Left ventricle myocardium superior (tissue), 1 donor: ENCODE data around the gene USP48. TPM values are rescaled to one million over a fixed set of nuclear protein-coding genes. Genes with fewer than 3 reads are reported as not detected.
"Not testable (repeated sequence)": the region's sequence is repeated elsewhere in the genome, so short reads cannot be mapped to it uniquely, and the experiment has no call there.

Source experiments
- ATAC-seq: fragments of 200-7000 bp; cut with Tn5 transposase; one replicate; pipeline ENCODE4 v1.9.1; 2020; ENCODE audit warnings: mild to moderate bottlenecking, moderate library complexity
- DNase-seq: peaks from one replicate; pipeline ENCODE4 v3.0.0-alpha.2; 2020
- intact Hi-C: fragments of 100-400 bp; cut with micrococcal nuclease; formaldehyde crosslinking; loops from one replicate; pipeline ENCODE4 v1.11.0; 2022
- total RNA-seq: library from RNA; stranded (reverse); fragmentation: NEBNext Ultra II Directional; extraction: Animal tissue kit (Norgen Biotek cat#: 25700); gene quantifications from one replicate; pipeline ENCODE4 v1.2.1, GENCODE V29; 2021
- donor health status: DM: no; HTN: yes; CAD: no; lungs with severe emphysema.

Gene USP48
- total RNA-seq, 1 donor from 2014 or later = 40.3 TPM

- DNase-seq (peak; percentile 56), ATAC-seq (peak; percentile 13)
- intact Hi-C loops = no loop called here
Measured at GRCh38 chr1:21818656-21819055, 35.7 kb upstream of the USP48 start.

- no peak for DNase-seq
- intact Hi-C loops = no loop called here
- ATAC-seq = no peak
Measured at GRCh38 chr1:21816602-21817302, 33.8 kb upstream of the USP48 start.

- intact Hi-C loops = no loop called here
- ATAC-seq (peak; percentile 59), DNase-seq (no peak)
Measured at GRCh38 chr1:21815724-21816321, 32.9 kb upstream of the USP48 start.

GRCh38 chr1:21814981-21815582, 32.1 kb upstream of the USP48 start:
- DNase-seq = no peak
- no peak for ATAC-seq
- intact Hi-C loops = no loop called here

DNA sequence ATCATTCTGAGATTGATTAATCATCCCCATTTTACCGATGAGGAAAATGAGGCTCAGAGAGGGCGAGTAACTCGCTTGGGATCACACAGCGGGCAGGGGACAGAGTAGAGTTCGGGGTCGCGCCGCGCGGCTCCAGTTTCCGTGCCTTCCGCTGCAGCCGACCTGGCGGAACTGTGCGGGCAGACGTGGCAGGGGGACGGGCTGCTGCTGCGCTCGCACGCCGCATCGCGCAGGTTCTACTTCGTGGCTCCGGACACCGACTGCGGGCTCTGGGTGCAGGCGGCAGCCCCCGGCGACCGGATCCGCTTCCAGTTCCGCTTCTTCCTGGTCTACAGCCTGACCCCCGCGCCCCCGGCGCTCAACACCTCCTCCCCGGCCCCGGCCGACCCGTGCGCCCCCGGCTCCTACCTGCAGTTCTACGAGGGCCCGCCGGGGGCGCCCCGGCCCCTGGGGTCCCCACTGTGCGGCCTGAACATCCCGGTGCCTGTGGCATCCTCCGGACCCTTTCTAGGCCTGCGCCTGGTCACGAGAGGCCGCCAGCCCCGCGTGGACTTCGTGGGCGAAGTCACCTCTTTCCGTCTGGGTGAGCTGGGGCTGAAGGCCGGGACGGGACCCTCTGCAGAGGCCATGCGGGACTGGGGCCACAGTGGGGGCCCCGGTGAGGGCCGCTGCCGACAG, 31.4 kb upstream of the USP48 start:
- peak; percentile 55 for ATAC-seq
- intact Hi-C loops = no loop called here
- DNase-seq = peak; percentile 49

- intact Hi-C loops = no loop called here
- DNase-seq (no peak), ATAC-seq (no peak)
Measured at GRCh38 chr1:21813542-21813941, 30.6 kb upstream of the USP48 start.

GRCh38 chr1:21811875-21812305, 28.9 kb upstream of the USP48 start, which contains the start of gene LDLRAD2:
TSS of gene LDLRAD2 (plus strand) at chr1:21812265. CDS start at chr1:21812452, 187 bp downstream.
- ATAC-seq = no peak
- no peak for DNase-seq
- intact Hi-C loops = no loop called here

DNA sequence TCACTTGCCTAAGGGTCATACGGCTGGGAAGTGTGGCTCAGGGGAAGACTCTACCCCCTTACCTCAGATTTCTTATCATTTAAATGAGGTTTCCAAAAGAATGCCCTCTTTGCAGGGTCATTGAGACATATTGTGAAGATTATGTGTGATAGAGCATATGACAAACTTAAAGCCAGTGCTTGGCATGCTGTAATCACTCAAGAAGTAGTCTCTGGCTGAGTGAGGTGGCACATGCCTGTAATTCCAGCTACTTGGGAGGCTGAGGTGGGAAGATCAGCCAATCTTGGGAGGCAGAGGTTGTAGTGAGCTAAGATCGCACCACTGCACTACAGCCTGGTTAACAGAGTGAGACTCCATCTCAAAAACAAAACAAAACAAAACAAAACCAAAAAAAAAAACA, 21.6 kb upstream of the USP48 start:
- intact Hi-C loops = no loop called here
- DNase-seq (no peak), ATAC-seq (no peak)

DNA sequence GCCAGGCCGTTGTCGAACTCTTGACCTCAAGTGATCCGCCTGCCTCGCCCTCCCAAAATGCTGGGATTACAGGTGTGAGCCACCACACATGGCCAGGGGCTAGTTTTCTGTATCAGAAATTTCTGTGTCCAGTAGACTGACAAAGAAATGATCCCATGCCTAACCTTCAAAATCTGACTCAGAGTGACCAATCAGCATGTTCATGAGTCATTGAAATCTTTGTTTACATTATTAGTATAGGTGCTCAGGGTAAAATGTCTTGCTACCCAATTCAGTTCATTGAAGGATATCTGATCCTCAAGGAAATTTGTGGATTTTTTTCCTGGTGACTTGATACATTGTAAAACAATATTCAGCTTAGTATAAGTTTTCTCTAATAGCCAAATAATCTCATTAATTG, 18.2 kb upstream of the USP48 start:
- DNase-seq = no peak
- no peak for ATAC-seq
- intact Hi-C loops = no loop called here

GRCh38 chr1:21799730-21800129, 16.8 kb upstream of the USP48 start:
- intact Hi-C loops = no loop called here
- no peak for ATAC-seq
- DNase-seq = no peak

DNA sequence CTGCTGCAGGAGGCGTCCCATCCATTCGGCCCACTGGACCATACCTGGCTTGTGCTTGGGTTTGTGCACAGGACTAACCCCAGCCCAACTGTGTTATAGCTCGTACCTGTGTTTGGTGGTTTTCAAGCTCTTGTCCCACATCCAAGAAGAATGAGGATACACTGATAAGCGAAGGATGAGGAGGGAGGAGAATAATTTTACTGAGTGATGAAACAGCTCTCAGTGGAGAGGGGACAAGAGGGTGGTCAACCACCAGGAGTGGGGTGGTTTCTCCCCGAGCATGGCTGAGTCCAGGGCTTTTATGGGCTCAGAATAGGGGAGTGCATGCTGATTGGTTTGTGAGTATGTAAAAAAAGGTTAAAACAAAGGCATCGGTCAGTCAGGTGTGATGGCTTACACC, 12.1 kb upstream of the USP48 start:
- ATAC-seq (no peak), DNase-seq (no peak)
- intact Hi-C loops = no loop called here

GRCh38 chr1:21794656-21795055, 11.7 kb upstream of the USP48 start:
- no peak for DNase-seq
- ATAC-seq = no peak

DNA sequence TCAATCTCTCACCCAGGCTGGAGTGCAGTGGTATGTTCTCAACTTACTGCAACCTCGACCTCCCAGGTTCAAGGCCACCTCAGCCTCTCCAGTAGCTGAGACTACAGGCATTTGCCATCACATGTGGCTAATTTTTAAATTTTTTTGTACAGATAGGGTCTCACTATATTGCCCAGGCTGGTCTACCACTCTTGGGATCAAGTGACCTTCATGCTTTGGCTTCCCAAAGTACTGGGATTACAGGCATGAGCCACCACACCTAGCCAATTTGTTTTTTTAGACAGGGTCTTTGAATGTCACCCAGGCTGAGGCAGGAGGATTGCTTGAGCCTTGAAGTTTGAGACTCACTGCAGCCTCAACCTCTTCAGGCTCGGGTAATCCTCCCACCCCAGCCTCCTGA, 10.2 kb upstream of the USP48 start:
- intact Hi-C loops = no loop called here
- DNase-seq = no peak
- ATAC-seq = no peak

More at GRCh38 chr1:21794656-21795055, 11.7 kb upstream of the USP48 start:
- intact Hi-C loops = no loop called here

GRCh38 chr1:21786640-21787039, 3.7 kb upstream of the USP48 start:
- intact Hi-C loops = no loop called here
- ATAC-seq (no peak), DNase-seq (no peak)

DNA sequence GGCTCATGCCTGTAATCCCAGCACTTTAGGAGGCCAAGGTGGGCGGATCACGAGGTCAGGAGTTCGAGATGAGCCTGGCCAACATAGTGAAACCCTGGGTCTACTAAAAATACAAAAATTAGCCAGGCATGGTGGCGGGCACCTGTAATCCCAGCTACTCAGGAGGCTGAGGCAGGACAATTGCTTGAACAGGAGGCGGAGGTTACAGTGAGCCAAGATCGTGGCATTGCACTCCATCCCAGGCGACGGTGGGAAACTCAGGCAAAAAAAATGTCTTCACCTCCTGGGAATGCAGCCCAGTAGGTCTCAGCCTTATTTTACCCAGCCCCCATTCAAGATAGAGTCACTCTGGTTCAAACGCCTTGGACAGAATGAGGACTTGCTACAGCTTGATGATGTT, 2.8 kb upstream of the USP48 start:
- DNase-seq, ATAC-seq, intact Hi-C loops: not testable (repeated sequence)

DNA sequence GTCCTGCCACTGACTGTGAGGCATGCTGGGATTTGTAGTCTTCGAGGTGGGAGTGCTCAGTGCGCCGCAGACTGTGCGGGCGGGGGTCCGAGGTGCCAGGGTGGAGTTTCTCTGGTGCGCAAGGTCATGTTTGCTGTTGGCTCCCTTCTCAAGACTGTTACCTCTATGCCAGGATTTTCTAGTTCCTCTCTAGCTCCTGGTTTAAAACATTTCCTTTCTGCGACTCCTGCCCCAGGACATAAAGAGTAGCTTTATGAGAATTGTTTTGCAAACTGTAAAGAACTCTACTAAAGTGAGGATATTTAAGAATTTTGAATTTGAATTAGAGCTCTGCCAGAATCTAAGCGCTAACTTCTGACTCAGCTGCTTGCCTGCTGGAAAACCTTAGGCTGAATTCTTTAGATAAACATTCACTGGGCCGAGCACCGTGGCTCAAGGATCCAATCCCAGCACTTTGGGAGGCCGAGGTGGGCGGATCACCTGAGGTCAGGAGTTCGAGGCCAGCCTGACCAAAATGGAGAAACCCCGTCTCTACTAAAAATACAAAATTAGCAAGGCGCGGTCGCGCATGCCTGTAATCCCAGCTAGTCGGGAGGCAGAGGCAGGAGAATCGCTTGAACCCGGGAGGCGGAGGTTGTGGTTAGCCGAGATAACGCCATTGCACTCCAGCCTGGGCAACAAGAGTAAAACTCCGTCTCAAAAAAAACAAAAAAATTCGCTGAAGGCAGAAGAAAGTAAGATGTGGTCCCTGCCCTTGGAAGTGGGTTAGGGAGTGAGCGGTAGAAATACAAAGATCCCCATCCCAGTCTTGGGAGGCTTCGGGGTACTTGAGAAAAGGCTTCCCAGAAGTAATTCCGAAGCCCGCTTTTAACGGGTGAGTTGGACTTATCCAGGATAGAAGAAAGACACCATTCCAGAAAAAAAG, 992 bp upstream of the USP48 start:
- DNase-seq (peak; percentile 39), ATAC-seq (no peak)
- intact Hi-C loops = no loop called here

- intact Hi-C loops = no loop called here
- ATAC-seq = peak; percentile 42
- DNase-seq = no peak
Measured at GRCh38 chr1:21782349-21782867, 541 bp downstream of the USP48 start.

GRCh38 chr1:21781815-21782348, 1.1 kb downstream of the USP48 start:
- intact Hi-C loops = no loop called here
- ATAC-seq = no peak

More at GRCh38 chr1:21781815-21782348, 1.1 kb downstream of the USP48 start:
- no peak for DNase-seq
